ENCODE data around the gene AOPEP.

AOPEP gene

DNA sequence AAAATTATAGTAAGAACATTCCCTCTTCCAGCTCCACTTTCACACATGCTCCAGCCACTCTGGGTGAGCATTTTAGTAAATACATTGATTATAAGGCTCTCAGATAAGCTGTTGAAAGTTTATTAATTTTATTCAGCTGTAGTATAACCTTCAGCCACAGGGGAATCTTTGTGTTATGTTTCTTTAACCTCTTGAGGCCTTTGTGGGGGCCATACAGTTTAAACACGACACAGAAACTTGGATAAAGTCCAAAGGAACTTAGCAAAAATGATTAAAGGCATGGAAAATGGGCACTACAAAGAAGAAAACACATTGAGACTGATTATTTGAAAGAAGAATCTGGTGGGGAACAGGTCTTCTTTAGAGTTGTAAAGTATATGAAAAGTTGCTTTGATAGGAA is 70.2 kb downstream of the AOPEP start:
- Histone ChIP-seq H3K27ac (ENCODE audit: low read depth, low read length) (no peak overlapping the region), H3F3A (ENCODE audit: control insufficient read depth, insufficient read depth) (no peaks in the 10 kb centered on the region), H3K9me2 (replicated peaks; ENCODE audit: control insufficient read depth, low read length) (no peaks in the 10 kb centered on the region), H3K27me3 (ENCODE audit: control insufficient read depth, low read length) (no peaks in the 10 kb centered on the region), H3K9me3 (ENCODE audit: control insufficient read depth, insufficient read depth, low read length) (no peaks in the 10 kb centered on the region), H3K36me3 (ENCODE audit: control insufficient read depth, low read length) (peaks cover 9% of the 10 kb centered on the region; the same call in 1 of the 2 replicates), H3K4me3 (ENCODE audit: low read length) (no peak overlapping the region), H3K4me2 (ENCODE audit: low read length) (no peak overlapping the region), H4K20me1 (ENCODE audit: control insufficient read depth, insufficient read depth, low read depth, low read length) (no peaks in the 10 kb centered on the region), H3K4me1 (ENCODE audit: control insufficient read depth, low read length) (no peaks in the 10 kb centered on the region), H3K79me2 (ENCODE audit: control insufficient read depth, low read length) (no peaks in the 10 kb centered on the region)
- no peak for TF ChIP-seq EZH2phosphoT487 (IDR thresholded peaks at IDR 0.05; ENCODE audit: borderline replicate concordance, low read length)
- TF ChIP-seq CTCF (IDR thresholded peaks at IDR 0.05; ENCODE audit: low read depth, low read length, poor library complexity, severe bottlenecking): no peak

GRCh38 chr9:94798201-94798600 is 71.7 kb downstream of the AOPEP start:
- Histone ChIP-seq H4K20me1 (ENCODE audit: control insufficient read depth, insufficient read depth, low read depth, low read length) (no peaks in the 10 kb centered on the region), H3K9me3 (ENCODE audit: control insufficient read depth, insufficient read depth, low read length) (no peaks in the 10 kb centered on the region), H3K27ac (ENCODE audit: low read depth, low read length) (no peak overlapping the region), H3K4me1 (ENCODE audit: control insufficient read depth, low read length) (no peaks in the 10 kb centered on the region), H3K4me2 (ENCODE audit: low read length) (no peak overlapping the region), H3K27me3 (ENCODE audit: control insufficient read depth, low read length) (no peaks in the 10 kb centered on the region), H3F3A (ENCODE audit: control insufficient read depth, insufficient read depth) (no peaks in the 10 kb centered on the region), H3K79me2 (ENCODE audit: control insufficient read depth, low read length) (no peaks in the 10 kb centered on the region), H3K4me3 (ENCODE audit: low read length) (no peak overlapping the region), H3K9me2 (replicated peaks; ENCODE audit: control insufficient read depth, low read length) (no peaks in the 10 kb centered on the region), H3K36me3 (ENCODE audit: control insufficient read depth, low read length) (peaks cover 9% of the 10 kb centered on the region; the same call in 1 of the 2 replicates)
- no peak for TF ChIP-seq EZH2phosphoT487 (IDR thresholded peaks at IDR 0.05; ENCODE audit: borderline replicate concordance, low read length)
- TF ChIP-seq CTCF (IDR thresholded peaks at IDR 0.05; ENCODE audit: low read depth, low read length, poor library complexity, severe bottlenecking): no peak

DNA sequence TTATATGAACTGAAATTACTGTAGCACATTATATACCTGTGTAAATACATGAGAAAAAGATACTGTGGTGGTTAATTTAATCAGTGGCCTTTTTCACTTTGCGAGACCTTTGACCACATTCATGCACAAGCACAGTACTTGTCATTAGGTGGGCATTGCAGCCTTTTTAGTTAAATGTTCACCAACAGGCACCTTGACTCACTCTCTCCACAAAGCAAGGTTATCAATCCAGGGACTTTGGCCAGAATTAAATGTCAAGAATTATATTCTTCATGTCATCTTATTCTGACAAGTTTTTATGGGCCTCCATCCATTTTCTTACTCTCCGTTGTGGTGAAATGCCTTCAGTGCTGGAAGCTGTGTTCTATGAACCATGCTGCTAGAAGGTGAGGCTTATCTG is 72.2 kb downstream of the AOPEP start:
- H3K36me3 ChIP-seq (ENCODE audit: control insufficient read depth, low read length): peaks cover 9% of the 10 kb centered on the region; the same call in 1 of the 2 replicates
- H3K4me3 ChIP-seq (ENCODE audit: low read length): no peak overlapping the region
- H3K27me3 ChIP-seq (ENCODE audit: control insufficient read depth, low read length): no peaks in the 10 kb centered on the region
- no peaks in the 10 kb centered on the region for H3K4me1 ChIP-seq (ENCODE audit: control insufficient read depth, low read length)
- no peaks in the 10 kb centered on the region for H3K9me3 ChIP-seq (ENCODE audit: control insufficient read depth, insufficient read depth, low read length)
- H3K9me2 ChIP-seq (replicated peaks; ENCODE audit: control insufficient read depth, low read length): no peaks in the 10 kb centered on the region
- H3F3A ChIP-seq (ENCODE audit: control insufficient read depth, insufficient read depth): no peaks in the 10 kb centered on the region
- no peaks in the 10 kb centered on the region for H4K20me1 ChIP-seq (ENCODE audit: control insufficient read depth, insufficient read depth, low read depth, low read length)
- TF ChIP-seq CTCF (IDR thresholded peaks at IDR 0.05; ENCODE audit: low read depth, low read length, poor library complexity, severe bottlenecking) (no peak), EZH2phosphoT487 (IDR thresholded peaks at IDR 0.05; ENCODE audit: borderline replicate concordance, low read length) (no peak)
- no peak overlapping the region for H3K4me2 ChIP-seq (ENCODE audit: low read length)
- H3K79me2 ChIP-seq (ENCODE audit: control insufficient read depth, low read length): no peaks in the 10 kb centered on the region
- no peak overlapping the region for H3K27ac ChIP-seq (ENCODE audit: low read depth, low read length)

Measured in DOHH2 (cell line).